Measurements from ENCODE around the gene SLC51A.

DNA sequence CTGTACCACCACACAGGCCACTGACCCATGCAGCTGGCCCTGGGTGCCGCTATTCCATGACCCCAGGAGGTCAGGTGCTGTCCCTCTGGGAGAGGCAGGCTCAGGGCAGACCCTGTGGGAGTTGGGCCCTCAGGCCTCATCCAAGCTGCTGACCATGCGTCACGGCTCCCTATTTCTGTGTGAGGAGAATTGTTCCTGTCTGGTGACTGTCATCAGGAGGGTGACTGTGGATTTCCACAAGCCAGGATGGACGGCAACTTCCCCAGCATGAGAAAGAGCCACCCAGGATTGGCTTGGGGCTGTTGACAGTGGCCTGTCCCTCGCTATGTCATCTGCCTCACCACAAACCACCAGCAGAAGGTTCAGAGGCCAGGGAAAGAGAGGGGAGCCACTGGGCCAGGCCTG lies 46.5 kb upstream of the SLC51A start:
- TF ChIP-seq, protein P1, sequence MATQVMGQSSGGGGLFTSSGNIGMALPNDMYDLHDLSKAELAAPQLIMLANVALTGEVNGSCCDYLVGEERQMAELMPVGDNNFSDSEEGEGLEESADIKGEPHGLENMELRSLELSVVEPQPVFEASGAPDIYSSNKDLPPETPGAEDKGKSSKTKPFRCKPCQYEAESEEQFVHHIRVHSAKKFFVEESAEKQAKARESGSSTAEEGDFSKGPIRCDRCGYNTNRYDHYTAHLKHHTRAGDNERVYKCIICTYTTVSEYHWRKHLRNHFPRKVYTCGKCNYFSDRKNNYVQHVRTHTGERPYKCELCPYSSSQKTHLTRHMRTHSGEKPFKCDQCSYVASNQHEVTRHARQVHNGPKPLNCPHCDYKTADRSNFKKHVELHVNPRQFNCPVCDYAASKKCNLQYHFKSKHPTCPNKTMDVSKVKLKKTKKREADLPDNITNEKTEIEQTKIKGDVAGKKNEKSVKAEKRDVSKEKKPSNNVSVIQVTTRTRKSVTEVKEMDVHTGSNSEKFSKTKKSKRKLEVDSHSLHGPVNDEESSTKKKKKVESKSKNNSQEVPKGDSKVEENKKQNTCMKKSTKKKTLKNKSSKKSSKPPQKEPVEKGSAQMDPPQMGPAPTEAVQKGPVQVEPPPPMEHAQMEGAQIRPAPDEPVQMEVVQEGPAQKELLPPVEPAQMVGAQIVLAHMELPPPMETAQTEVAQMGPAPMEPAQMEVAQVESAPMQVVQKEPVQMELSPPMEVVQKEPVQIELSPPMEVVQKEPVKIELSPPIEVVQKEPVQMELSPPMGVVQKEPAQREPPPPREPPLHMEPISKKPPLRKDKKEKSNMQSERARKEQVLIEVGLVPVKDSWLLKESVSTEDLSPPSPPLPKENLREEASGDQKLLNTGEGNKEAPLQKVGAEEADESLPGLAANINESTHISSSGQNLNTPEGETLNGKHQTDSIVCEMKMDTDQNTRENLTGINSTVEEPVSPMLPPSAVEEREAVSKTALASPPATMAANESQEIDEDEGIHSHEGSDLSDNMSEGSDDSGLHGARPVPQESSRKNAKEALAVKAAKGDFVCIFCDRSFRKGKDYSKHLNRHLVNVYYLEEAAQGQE (IDR thresholded peaks at IDR 0.05; ENCODE audit: low read depth) = no peak
- TF ChIP-seq TAF1 (IDR thresholded peaks at IDR 0.05; ENCODE audit: low read depth) (no peak), EP300 (IDR thresholded peaks at IDR 0.05; ENCODE audit: borderline replicate concordance) (no peak), RAD21 (IDR thresholded peaks at IDR 0.05; ENCODE audit: low read depth) (no peak), YY1 (IDR thresholded peaks at IDR 0.05; ENCODE audit: low read depth) (no peak), TCF12 (IDR thresholded peaks at IDR 0.05; ENCODE audit: low read depth) (no peak), ZBTB7A (IDR thresholded peaks at IDR 0.05; ENCODE audit: low read depth) (no peak), CEBPB (IDR thresholded peaks at IDR 0.05) (no peak), EGR1 (IDR thresholded peaks at IDR 0.05) (no peak), NFIC (IDR thresholded peaks at IDR 0.05) (no peak)
- TF ChIP-seq, protein P2, sequence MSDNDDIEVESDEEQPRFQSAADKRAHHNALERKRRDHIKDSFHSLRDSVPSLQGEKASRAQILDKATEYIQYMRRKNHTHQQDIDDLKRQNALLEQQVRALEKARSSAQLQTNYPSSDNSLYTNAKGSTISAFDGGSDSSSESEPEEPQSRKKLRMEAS (IDR thresholded peaks at IDR 0.05) = no peak

Measured in Ishikawa (cell line).